Thyroid gland (tissue), 4 donors: ENCODE results near the gene FNIP1. TPM values are rescaled to one million over a fixed set of nuclear protein-coding genes. Genes with fewer than 3 reads are reported as not detected.

Source experiments
- DNase-seq, 2 donors: peaks; one replicate each; pipeline ENCODE4 v3.0.0-alpha.2; 2019
- H3K27ac ChIP-seq, 3 donors: fragments of 200-600 bp; sonication (generic); 1 replicate in 2 of 3; 2 replicates in 1 of 3; pipeline ENCODE4 v1.5.1; 2016 to 2019; ENCODE audit warnings: mild to moderate bottlenecking in 1 of 3, moderate library complexity in 1 of 3
- H3K27me3 ChIP-seq: fragments of 200-600 bp; sonication (generic); one replicate; pipeline ENCODE4 v1.5.1; 2019
- H3K36me3 ChIP-seq, 2 donors: fragments of 200-600 bp; sonication (generic); one replicate each; pipeline ENCODE4 v1.5.1; 2016 to 2019
- H3K4me1 ChIP-seq, 2 donors: fragments of 200-600 bp; sonication (generic); one replicate each; pipeline ENCODE4 v1.5.1; 2017 to 2019
- H3K4me3 ChIP-seq, 3 donors: fragments of 200-600 bp; sonication (generic); replicated peaks in 1 of 3; 1 replicate in 2 of 3; 2 replicates in 1 of 3; pipeline ENCODE4 v1.5.1; 2016; ENCODE audit warnings: mild to moderate bottlenecking in 1 of 3
- H3K9me3 ChIP-seq: fragments of 200-600 bp; sonication (generic); one replicate; pipeline ENCODE4 v1.5.1; 2017
- POLR2A ChIP-seq, 2 donors: fragments of 450-650 bp; IDR thresholded peaks; one replicate each; pipeline ENCODE4 v1.6.1; 2017; ENCODE audit warnings: antibody characterized with exemption in 2 of 2, mild to moderate bottlenecking in 2 of 2, moderate library complexity in 1 of 2
- WGBS, 2 donors: methylation state at CpG; one replicate each; pipeline ENCODE4 v1.1.5; 2017; 5-methylcytosine and 5-hydroxymethylcytosine counted together
- intact Hi-C: fragments of 100-400 bp; cut with DNase I; formaldehyde crosslinking; loops from one replicate; pipeline ENCODE4 v1.15.1; 2023
- total RNA-seq, 4 donors: library from RNA; depleted of rRNA; stranded (reverse); fragments of >200 nt; gene quantifications; one replicate each; pipeline ENCODE4 v1.2.3, GENCODE V29; 2016
- TF ChIP-seq, protein P1 (sequence below), 6 experiments: fragments of 200-600 bp in 3 of 6; fragments of 450-650 bp in 3 of 6; sonication (generic) in 3 of 6; IDR thresholded peaks; one replicate each; pipeline ENCODE4 v1.5.1; 2016 to 2019; ENCODE audit warnings: antibody characterized with exemption in 6 of 6, mild to moderate bottlenecking in 2 of 6, inconsistent platforms in 1 of 6, moderate library complexity in 1 of 6

The FNIP1 gene
- total RNA-seq, 4 donors from 2014 or later, result 55.3 to 91.7 (median 65.3) TPM

DNA sequence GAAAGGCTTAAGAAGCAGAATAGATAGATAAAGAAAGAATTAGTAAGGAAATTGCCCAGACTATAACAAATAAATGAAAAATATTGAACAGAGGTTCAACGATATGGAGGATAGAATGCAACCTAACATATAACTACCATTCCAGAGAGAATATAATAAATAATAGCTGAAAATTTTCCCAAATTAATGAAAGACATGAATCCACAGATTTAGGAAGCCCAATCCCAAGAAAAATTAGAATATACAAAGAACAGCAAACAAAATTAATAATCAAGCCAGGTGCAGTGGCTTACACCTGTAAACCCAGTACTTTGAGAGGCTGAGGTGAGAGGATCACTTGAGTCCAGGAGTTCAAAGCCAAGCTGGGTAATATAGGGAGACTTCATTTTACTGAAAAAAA, 27.8 kb upstream of the FNIP1 start:
- no peak for TF ChIP-seq POLR2A (IDR thresholded peaks at IDR 0.05)
- TF ChIP-seq, protein P1, sequence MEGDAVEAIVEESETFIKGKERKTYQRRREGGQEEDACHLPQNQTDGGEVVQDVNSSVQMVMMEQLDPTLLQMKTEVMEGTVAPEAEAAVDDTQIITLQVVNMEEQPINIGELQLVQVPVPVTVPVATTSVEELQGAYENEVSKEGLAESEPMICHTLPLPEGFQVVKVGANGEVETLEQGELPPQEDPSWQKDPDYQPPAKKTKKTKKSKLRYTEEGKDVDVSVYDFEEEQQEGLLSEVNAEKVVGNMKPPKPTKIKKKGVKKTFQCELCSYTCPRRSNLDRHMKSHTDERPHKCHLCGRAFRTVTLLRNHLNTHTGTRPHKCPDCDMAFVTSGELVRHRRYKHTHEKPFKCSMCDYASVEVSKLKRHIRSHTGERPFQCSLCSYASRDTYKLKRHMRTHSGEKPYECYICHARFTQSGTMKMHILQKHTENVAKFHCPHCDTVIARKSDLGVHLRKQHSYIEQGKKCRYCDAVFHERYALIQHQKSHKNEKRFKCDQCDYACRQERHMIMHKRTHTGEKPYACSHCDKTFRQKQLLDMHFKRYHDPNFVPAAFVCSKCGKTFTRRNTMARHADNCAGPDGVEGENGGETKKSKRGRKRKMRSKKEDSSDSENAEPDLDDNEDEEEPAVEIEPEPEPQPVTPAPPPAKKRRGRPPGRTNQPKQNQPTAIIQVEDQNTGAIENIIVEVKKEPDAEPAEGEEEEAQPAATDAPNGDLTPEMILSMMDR (IDR thresholded peaks at IDR 0.05), result no peak
- Histone ChIP-seq H3K9me3 (no peaks in the 10 kb centered on the region), H3K27ac (no peak overlapping the region), H3K4me1 (no peaks in the 10 kb centered on the region), H3K36me3 (no peaks in the 10 kb centered on the region), H3K4me3 (no peak overlapping the region), H3K27me3 (no peaks in the 10 kb centered on the region)
- WGBS, 2 donors, result 92 to 96% methylated on average over 1 of the region's 1 CpG
- intact Hi-C loops, result no loop called here
- no peak for DNase-seq

DNA sequence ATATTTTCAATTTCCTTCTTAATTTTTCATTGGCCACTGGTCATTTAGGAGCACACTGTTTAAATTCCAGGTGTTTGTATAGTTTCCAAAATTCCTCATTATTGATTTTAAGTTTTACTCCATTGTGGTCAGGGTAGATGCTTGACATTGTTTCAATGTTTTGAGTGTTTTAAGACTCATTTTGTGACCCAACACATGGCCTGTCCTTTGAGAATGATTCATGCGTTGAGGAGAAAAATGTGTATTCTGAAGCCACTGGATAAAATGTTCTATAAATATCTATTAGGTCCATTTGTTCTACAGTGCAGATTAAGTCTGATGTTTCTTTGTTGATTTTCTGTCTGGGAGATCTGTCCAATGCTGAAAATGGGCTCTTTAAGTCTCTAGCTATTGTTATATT, 24.4 kb upstream of the FNIP1 start:
- intact Hi-C loops, result no loop called here
- Histone ChIP-seq H3K36me3 (no peaks in the 10 kb centered on the region), H3K4me3 (no peak overlapping the region), H3K9me3 (no peaks in the 10 kb centered on the region), H3K27me3 (no peaks in the 10 kb centered on the region), H3K27ac (no peak overlapping the region), H3K4me1 (no peaks in the 10 kb centered on the region)
- DNase-seq, result no peak
- WGBS, 2 donors, result 74 to 82% methylated on average over 1 of the region's 1 CpG
- TF ChIP-seq, protein P1 (IDR thresholded peaks at IDR 0.05), result no peak
- TF ChIP-seq POLR2A (IDR thresholded peaks at IDR 0.05), result no peak

DNA sequence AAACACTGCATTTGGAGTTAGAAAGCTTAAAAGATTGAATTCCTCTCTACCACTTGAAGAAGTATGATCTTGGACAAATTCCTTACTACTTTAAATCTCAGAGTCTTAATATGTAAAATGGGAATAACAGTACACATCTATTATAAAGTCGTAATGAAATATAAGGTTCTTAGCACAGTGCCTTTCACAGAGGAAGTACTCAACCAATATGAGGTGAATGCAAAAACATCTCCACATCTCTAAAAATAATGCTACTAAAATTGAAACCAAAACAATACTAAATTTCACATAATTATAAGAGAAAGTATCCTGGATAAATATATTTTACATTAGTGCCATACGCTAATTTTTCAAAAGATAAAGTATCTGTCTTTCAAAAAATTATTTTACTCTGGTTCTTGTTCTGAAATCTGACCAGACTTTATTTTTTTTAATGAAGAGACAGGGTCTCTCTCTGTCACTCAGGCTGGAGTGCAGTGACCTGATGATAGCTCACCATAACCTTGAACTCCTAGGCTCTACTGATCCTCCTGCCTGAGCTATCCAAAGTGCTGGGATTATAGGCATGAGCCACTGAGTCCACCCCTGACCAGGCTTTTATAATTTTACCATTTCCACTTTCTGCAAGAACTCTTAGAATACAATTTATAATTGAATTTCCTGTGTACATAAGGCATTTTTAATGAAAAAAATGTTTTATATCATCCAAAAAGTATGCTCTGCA, 21.3 kb upstream of the FNIP1 start:
- Histone ChIP-seq H3K4me3 (no peak overlapping the region), H3K36me3 (no peaks in the 10 kb centered on the region), H3K4me1 (no peaks in the 10 kb centered on the region), H3K9me3 (no peaks in the 10 kb centered on the region), H3K27me3 (no peaks in the 10 kb centered on the region), H3K27ac (no peak overlapping the region)
- DNase-seq, result no peak
- intact Hi-C loops, result loop anchor here (10.0 kb wide), 1 partner anchor 187 kb away; no protein-coding TSS in a partner anchor
- TF ChIP-seq, protein P1 (IDR thresholded peaks at IDR 0.05), result no peak
- no peak for TF ChIP-seq POLR2A (IDR thresholded peaks at IDR 0.05)
- 85 to 92% methylated on average over 2 of the region's 2 CpGs for WGBS, 2 donors

DNA sequence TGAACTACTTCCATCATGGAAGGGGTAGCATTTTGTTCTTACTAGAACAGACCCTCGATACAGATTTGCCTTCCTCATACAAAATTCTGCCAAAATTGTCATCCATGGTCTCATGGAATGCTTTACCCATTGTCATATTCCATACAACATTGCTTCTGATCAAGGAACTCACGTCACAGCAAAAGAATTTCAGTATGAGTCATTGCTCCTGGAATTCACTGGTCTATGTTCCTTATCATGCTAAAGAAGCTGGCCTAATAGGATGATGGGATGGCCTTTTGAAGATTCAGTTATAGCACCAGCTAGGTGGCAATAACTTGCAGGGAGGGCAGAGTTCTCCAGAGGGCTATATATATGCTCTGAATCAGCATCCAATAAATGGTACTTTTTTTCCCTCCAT, 18.2 kb upstream of the FNIP1 start:
- peaks cover 0 to 4% of the 10 kb centered on the region in 2 donors for H3K4me1 ChIP-seq
- no peaks in the 10 kb centered on the region for H3K9me3 ChIP-seq
- H3K27me3 ChIP-seq, result no peaks in the 10 kb centered on the region
- H3K36me3 ChIP-seq, result no peaks in the 10 kb centered on the region
- no peak overlapping the region for H3K27ac ChIP-seq
- intact Hi-C loops, result loop anchor here (10.0 kb wide), 1 partner anchor 190 kb away; no protein-coding TSS in a partner anchor
- TF ChIP-seq, protein P1 (IDR thresholded peaks at IDR 0.05), result no peak
- TF ChIP-seq POLR2A (IDR thresholded peaks at IDR 0.05), result no peak
- 70 to 73% methylated on average over 2 of the region's 2 CpGs for WGBS, 2 donors
- no peak for DNase-seq
- no peak overlapping the region for H3K4me3 ChIP-seq

DNA sequence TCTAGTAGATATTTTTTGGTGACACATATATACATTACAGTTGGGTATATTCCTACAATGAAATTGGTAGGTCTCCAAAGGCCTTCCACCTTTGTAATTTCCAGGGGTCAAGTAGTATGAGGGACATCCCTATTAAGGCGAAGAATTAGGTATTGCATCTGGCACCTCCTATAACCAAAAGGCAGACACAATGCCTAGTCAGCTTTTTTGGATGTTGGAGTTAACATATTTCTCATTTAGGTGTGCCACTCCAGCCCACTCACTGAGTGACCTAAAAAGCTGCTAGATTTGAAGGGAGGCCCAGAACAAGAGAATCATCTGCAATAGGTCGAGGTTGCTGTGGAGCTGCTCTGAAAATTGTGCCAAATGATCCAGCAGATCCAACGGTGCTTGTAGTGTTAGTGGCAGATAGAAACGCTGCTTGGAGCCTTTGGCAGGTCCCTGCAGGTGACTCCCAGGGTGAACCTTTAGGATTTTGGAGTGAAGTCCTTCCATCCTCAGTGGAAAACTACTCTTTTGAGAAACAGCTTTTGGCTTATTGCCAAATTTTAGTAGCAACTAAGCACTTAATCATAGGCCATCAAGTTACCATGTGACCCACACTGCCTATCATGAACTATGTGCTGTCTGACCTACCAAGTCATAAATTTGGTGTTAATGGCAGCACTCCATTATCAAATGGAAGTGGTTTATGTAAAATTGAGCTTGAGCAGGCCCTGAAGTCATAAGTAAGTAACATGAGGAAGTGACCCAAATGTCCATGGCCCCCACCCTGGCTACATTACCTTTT, 15.7 kb upstream of the FNIP1 start:
- Histone ChIP-seq H3K27me3 (no peaks in the 10 kb centered on the region), H3K27ac (no peak overlapping the region), H3K4me1 (peaks cover 0 to 4% of the 10 kb centered on the region in 2 donors), H3K4me3 (no peak overlapping the region), H3K36me3 (no peaks in the 10 kb centered on the region), H3K9me3 (no peaks in the 10 kb centered on the region)
- intact Hi-C loops, result loop anchor here (10.0 kb wide), 1 partner anchor 192 kb away; no protein-coding TSS in a partner anchor
- DNase-seq, result no peak
- WGBS, 2 donors, result 87 to 93% methylated on average over 4 of the region's 4 CpGs
- TF ChIP-seq POLR2A (IDR thresholded peaks at IDR 0.05), result no peak
- TF ChIP-seq, protein P1 (IDR thresholded peaks at IDR 0.05), result no peak
